Mucosa of descending colon (tissue), 3 donors: ENCODE data around the gene BARX2. TPM values are rescaled to one million over a fixed set of nuclear protein-coding genes. Genes with fewer than 3 reads are reported as not detected.
"Not testable (repeated sequence)": the region's sequence is repeated elsewhere in the genome, so short reads cannot be mapped to it uniquely, and the experiment has no call there.

Experiments used
- ATAC-seq: fragments of 200-7000 bp; cut with Tn5 transposase; one replicate; pipeline ENCODE4 v1.9.1; 2020; ENCODE audit warnings: mild to moderate bottlenecking, moderate library complexity
- DNase-seq, 3 donors: peaks; one replicate each; pipeline ENCODE4 v3.0.0-alpha.2; 2020
- H3K36me3 ChIP-seq: fragments of 200-600 bp; one replicate; pipeline ENCODE4 v1.8.0; 2021; ENCODE audit warnings: low read depth, mild to moderate bottlenecking
- H3K4me1 ChIP-seq: fragments of 200-600 bp; one replicate; pipeline ENCODE4 v1.8.0; 2021; ENCODE audit warnings: low read depth, mild to moderate bottlenecking
- H3K4me3 ChIP-seq: fragments of 200-600 bp; one replicate; pipeline ENCODE4 v1.8.0; 2021; ENCODE audit warnings: mild to moderate bottlenecking
- H3K9me3 ChIP-seq: fragments of 200-600 bp; one replicate; pipeline ENCODE4 v1.8.0; 2021; ENCODE audit warnings: mild to moderate bottlenecking
- CTCF ChIP-seq: fragments of 200-600 bp; IDR thresholded peaks from one replicate; pipeline ENCODE4 v1.8.0; 2022; ENCODE audit warnings: antibody characterized with exemption, mild to moderate bottlenecking
- intact Hi-C, 2 donors: fragments of 100-400 bp; cut with DNase I in 1 of 2; cut with micrococcal nuclease in 1 of 2; formaldehyde crosslinking; loops; one replicate each; pipeline versions ENCODE4 v1.11.0 to v1.11.1; 2022; cut with DNase I, micrococcal nuclease
- long read RNA-seq, 2 donors: library from polyadenylated mRNA; unstranded; transcript quantifications; one replicate each; pipeline ENCODE4 v2.0.0, GENCODE V29; 2019 to 2021
- total RNA-seq, 3 donors: library from RNA; stranded (reverse); fragmentation: NEBNext Ultra II Directional in 2 of 3; extraction: Animal tissue kit (Norgen Biotek cat#: 25700) in 2 of 3; gene quantifications; one replicate each; pipeline versions ENCODE4 v1.2.1 to v1.2.4, GENCODE V29; 2021 to 2023
- donor health status: DM: no; HTN: no; CAD: no; lungs with moderate emphysema.
- donor health status: DM: no; HTN: no; CAD: no.
- donor health status: DM: no; HTN: yes; CAD: no.

The BARX2 gene, protein sequence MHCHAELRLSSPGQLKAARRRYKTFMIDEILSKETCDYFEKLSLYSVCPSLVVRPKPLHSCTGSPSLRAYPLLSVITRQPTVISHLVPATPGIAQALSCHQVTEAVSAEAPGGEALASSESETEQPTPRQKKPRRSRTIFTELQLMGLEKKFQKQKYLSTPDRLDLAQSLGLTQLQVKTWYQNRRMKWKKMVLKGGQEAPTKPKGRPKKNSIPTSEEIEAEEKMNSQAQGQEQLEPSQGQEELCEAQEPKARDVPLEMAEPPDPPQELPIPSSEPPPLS
- total RNA-seq: 10 to 100 TPM; 10.8 to 25.6 (median 24.6) TPM
- long read RNA-seq, donor 1, partial matches to known transcripts: 0 of 2 reads
- long read RNA-seq, donor 1, other reads (novel, unspliced or antisense): 2 of 2 reads
- long read RNA-seq, donor 2, partial matches to known transcripts: 0 of 2 reads
- long read RNA-seq, donor 2, other reads (novel, unspliced or antisense): 1 of 2 reads

GRCh38 chr11:129375751-129376657, at the start of gene BARX2:
Gene BARX2 (plus strand): TSS chr11:129375848. CDS start chr11:129376036, 188 bp downstream.
- peaks cover 7% of the 10 kb centered on the region for H3K4me1 ChIP-seq
- H3K9me3 ChIP-seq: no peaks in the 10 kb centered on the region
- H3K4me3 ChIP-seq: peak within 1 kb of the TSS; percentile 24
- no peaks in the 10 kb centered on the region for H3K36me3 ChIP-seq
- peak; percentile 77 to 88 (median 88) for DNase-seq
- intact Hi-C loops: no loop called here
- peak; percentile 24 for TF ChIP-seq CTCF
- ATAC-seq: peak; percentile 68

DNA sequence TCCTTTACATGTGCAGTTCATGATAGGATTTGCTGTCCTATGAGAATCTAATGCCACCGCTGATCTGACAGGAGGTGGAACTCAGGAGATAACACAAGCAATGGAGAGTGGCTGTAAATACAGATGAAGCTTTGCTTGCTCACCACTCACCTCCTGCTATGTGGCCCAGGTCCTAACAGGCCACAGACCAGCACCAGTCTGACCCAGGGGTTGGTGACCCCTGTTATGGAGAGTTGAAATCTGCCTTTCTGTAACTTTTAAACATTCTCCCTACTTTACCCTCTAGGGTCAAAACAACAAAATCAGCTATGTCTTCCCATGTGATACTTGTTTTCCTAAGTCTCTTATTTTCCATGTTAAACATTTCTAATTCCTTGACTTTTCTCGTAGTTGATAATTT, 48.7 kb upstream of the BARX2 start:
- no peak for ATAC-seq
- intact Hi-C loops: no loop called here
- Histone ChIP-seq H3K36me3 (no peaks in the 10 kb centered on the region), H3K4me1 (peaks cover 11% of the 10 kb centered on the region), H3K9me3 (no peaks in the 10 kb centered on the region), H3K4me3 (no peak overlapping the region)
- no peak for TF ChIP-seq CTCF
- DNase-seq: no peak

DNA sequence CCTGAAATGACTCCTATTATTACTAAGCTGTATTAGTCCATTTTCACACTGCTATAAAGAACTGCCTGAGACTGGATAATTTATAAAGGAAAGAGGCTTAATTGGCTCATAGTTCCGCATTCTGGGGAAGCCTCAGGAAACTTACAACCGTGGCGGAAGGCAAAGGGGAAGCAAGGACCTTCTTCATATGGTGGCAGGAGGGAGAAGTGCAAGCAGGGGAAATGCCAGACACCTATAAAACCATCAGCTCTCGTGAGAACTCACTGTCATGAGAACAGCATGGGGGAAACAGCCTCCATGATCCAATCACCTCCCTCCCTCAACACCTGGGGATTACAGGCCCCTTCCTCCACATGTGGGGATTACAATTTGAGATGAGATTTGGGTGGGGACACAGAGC, 47.9 kb upstream of the BARX2 start:
- H3K4me3 ChIP-seq, ATAC-seq, intact Hi-C loops, H3K9me3 ChIP-seq, DNase-seq, H3K36me3 ChIP-seq: not testable (repeated sequence)
- H3K4me1 ChIP-seq: peaks cover 11% of the 10 kb centered on the region

GRCh38 chr11:129328756-129329155, 46.9 kb upstream of the BARX2 start:
- intact Hi-C loops: no loop called here
- no peak for DNase-seq
- TF ChIP-seq CTCF: no peak

DNA sequence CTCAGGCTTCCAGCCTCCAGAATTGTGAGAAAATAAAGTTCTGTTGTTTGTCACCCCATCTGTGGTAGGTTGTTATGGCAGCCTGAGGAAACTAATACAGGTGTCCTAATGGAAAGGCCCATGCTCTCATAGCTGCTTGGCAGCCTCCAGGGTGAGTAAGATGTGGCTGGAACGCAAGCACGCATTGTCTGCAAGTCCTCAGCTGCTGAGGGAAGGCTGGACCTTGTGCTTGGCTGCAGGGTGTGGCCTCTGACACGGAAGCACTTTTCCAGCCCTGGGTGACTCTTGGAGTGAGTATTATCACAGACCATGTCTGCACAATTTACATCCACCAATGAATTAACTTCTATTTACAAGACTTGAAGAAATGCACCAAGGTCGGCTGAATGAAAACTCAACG, 44.4 kb upstream of the BARX2 start:
- Histone ChIP-seq H3K4me3 (no peak overlapping the region), H3K4me1 (no peaks in the 10 kb centered on the region), H3K36me3 (no peaks in the 10 kb centered on the region), H3K9me3 (no peaks in the 10 kb centered on the region)
- ATAC-seq (peak; percentile 97), DNase-seq (peak; percentile 65 to 76 (median 71))
- no peak for TF ChIP-seq CTCF
- intact Hi-C loops: loop anchor here in 1 of 2 donors (2.0 kb wide), 1 partner anchor 214 kb away; no protein-coding TSS in a partner anchor

More at GRCh38 chr11:129328756-129329155, 46.9 kb upstream of the BARX2 start:
- H3K9me3 ChIP-seq: no peaks in the 10 kb centered on the region
- peaks cover 9% of the 10 kb centered on the region for H3K4me1 ChIP-seq
- H3K36me3 ChIP-seq: no peaks in the 10 kb centered on the region
- no peak overlapping the region for H3K4me3 ChIP-seq
- no peak for ATAC-seq
